Rectal smooth muscle tissue (tissue), 1 donor: ENCODE measurements around the gene HIGD1A.
A peak's percentile ranks its signal among the peaks of the same experiment; 100 is the strongest.

ENCODE experiments used
- H3K27ac ChIP-seq: one replicate; pipeline ENCODE4 v1.7.0; 2013; ENCODE audit warnings: low read depth, low read length, inconsistent platforms
- H3K27me3 ChIP-seq: one replicate; pipeline ENCODE4 v1.7.0; 2013; ENCODE audit warnings: low read length; ENCODE audit not compliant: control insufficient read depth, insufficient read depth
- H3K36me3 ChIP-seq: one replicate; pipeline ENCODE4 v1.7.0; 2013; ENCODE audit warnings: low read length; ENCODE audit not compliant: control insufficient read depth, insufficient read depth
- H3K4me1 ChIP-seq: one replicate; pipeline ENCODE4 v1.7.0; 2013; ENCODE audit warnings: low read length; ENCODE audit not compliant: control insufficient read depth, insufficient read depth
- H3K4me3 ChIP-seq: one replicate; pipeline ENCODE4 v1.7.0; 2013; ENCODE audit warnings: low read length
- H3K9ac ChIP-seq: one replicate; pipeline ENCODE4 v1.7.0; 2013; ENCODE audit warnings: low read length

The HIGD1A gene

GRCh38 chr3:42804831-42805132 lies 492 bp upstream of the HIGD1A start:
- H3K4me3 ChIP-seq: peak overlapping the region; percentile 95
- H3K4me1 ChIP-seq: peaks cover 16% of the 10 kb centered on the region
- no peaks in the 10 kb centered on the region for H3K27me3 ChIP-seq
- H3K27ac ChIP-seq: peak overlapping the region; percentile 96
- no peaks in the 10 kb centered on the region for H3K36me3 ChIP-seq
- H3K9ac ChIP-seq: peak overlapping the region; percentile 98

GRCh38 chr3:42803414-42804105 lies 730 bp downstream of the HIGD1A start:
- Histone ChIP-seq H3K36me3 (no peaks in the 10 kb centered on the region), H3K27me3 (no peaks in the 10 kb centered on the region), H3K4me1 (peaks cover 16% of the 10 kb centered on the region), H3K9ac (peak overlapping the region; percentile 97), H3K27ac (peak overlapping the region; percentile 96), H3K4me3 (peak overlapping the region; percentile 95)

DNA sequence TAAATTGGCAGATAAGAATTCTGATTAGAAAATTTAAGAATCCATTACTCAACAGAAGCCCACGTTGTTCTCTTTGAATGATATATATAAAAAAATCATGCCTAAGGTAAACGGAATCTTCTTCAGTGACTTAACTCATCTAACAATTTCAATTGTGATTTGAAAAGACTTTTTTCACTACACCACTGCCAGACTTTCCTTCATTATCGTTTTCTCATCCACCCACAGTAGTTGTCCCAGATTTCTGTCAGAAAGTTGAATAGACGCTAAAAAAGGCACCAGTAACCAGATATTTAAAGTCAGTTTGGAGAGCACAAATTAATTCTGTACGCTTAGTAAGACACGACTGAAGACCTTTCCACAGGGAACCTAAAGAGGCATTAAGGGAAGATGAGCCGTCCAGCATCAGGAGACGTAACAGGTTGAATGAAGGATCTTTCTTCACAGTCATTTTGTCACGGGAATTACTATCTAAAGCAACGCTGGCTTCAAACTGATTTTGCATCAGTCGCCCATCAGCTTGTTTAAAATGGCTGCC lies 1.3 kb downstream of the HIGD1A start:
- H3K4me3 ChIP-seq: peak overlapping the region; percentile 95
- H3K27ac ChIP-seq: peak overlapping the region; percentile 96
- no peaks in the 10 kb centered on the region for H3K36me3 ChIP-seq
- H3K9ac ChIP-seq: no peak overlapping the region
- peaks cover 16% of the 10 kb centered on the region for H3K4me1 ChIP-seq
- no peaks in the 10 kb centered on the region for H3K27me3 ChIP-seq

GRCh38 chr3:42801784-42802183 lies 2.5 kb downstream of the HIGD1A start:
- no peak overlapping the region for H3K27ac ChIP-seq
- no peaks in the 10 kb centered on the region for H3K27me3 ChIP-seq
- no peaks in the 10 kb centered on the region for H3K36me3 ChIP-seq
- H3K9ac ChIP-seq: peak overlapping the region; percentile 10
- peaks cover 16% of the 10 kb centered on the region for H3K4me1 ChIP-seq
- peak overlapping the region; percentile 14 for H3K4me3 ChIP-seq

DNA sequence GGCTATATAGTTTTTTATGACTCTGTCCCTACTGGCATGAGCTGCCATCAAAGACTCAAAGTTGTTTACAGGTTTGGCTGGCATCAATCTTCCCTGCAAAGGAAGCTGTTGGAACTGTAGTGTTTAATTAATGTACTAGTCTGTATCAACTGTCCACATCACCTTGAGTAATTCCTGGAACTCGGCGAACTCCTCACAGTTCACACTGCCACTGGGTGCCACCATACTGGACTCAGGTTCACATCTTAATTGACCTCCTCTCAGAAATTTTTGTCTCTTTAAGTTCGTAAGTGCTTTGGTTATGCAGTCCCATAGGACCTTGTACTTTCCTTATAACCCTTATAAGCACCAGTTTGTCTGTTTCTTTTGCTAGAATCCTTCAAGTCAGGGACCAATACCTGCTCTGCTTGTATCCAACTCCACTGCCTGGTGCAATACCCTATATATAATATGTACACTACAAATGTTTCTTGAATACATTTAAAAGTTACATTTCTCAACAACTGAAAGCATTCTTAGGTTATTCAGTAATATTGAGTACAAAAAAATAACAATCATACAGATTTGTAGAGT lies 3.2 kb downstream of the HIGD1A start:
- Histone ChIP-seq H3K4me1 (peaks cover 16% of the 10 kb centered on the region), H3K27ac (no peak overlapping the region), H3K27me3 (no peaks in the 10 kb centered on the region), H3K9ac (no peak overlapping the region), H3K4me3 (no peak overlapping the region), H3K36me3 (no peaks in the 10 kb centered on the region)

DNA sequence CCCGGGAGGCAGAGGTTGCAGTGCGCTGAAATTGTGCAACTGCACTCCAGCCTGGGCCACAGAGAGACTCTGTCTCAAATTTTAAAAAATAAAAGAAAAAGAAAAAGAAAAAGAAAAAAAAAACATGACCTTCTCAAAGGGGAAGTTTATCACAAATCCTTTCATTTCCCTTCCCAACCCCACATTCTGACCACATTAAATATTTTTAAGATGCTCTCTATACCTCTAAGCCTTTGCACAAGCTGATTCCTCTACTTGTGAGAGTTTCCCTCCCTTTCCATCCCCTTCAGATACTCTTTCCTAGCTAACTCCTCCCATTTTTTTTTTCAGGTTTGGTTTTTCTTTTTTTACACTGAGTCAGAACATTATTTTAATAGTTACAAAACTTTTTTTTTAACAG lies 4.0 kb downstream of the HIGD1A start:
- peaks cover 16% of the 10 kb centered on the region for H3K4me1 ChIP-seq
- no peak overlapping the region for H3K9ac ChIP-seq
- no peak overlapping the region for H3K27ac ChIP-seq
- H3K4me3 ChIP-seq: no peak overlapping the region
- H3K27me3 ChIP-seq: no peaks in the 10 kb centered on the region
- H3K36me3 ChIP-seq: no peaks in the 10 kb centered on the region

DNA sequence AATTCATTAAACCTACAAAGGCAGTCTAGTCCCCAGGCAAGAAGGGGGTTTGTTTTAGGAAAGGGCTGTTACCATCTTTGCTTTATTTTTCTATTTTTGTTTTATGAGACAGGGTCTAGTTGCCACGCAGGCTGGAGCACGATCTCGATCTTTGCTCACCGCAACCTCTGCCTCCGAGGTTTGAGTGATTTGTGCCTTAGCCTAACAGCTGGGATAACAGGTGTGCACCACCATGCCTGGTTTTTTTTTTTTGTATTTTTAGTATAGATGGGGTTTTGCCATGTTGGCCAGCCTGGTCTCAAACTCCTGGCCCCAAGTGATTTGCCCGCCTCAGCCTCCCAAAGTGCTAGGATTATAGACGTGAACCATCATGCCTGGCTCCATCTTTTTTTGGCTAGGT lies 4.9 kb downstream of the HIGD1A start:
- Histone ChIP-seq H3K27ac (no peak overlapping the region), H3K27me3 (no peaks in the 10 kb centered on the region), H3K4me3 (no peak overlapping the region), H3K9ac (no peak overlapping the region), H3K4me1 (peaks cover 12% of the 10 kb centered on the region), H3K36me3 (no peaks in the 10 kb centered on the region)

DNA sequence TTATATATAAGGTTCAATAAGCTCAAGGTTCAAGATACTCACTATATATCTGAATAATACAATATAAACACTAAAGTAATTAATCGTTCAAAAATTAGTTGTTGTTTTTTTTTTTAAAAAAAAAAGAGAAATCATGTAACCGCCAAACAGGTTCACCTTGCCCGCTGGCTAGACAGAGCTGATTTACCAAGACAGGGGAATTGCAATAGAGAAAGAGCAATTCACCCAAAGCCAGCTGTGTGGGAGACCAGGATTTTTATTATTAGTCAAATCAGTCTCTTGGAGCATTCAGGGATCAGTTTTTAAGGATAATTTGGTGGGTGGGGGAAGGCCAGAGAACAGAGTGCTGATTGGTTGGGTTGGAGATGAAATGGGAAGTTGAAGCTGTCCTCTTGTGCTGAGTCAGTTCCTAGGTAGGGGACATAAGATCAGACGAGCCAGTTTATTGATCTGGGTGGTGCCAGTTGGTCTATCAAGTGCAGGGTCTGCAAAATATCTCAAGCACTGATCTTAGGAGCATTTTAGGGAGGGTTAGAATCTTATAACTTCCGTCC lies 7.9 kb downstream of the HIGD1A start:
- no peak overlapping the region for H3K4me3 ChIP-seq
- peaks cover 4% of the 10 kb centered on the region for H3K36me3 ChIP-seq
- no peak overlapping the region for H3K9ac ChIP-seq
- no peak overlapping the region for H3K27ac ChIP-seq
- no peaks in the 10 kb centered on the region for H3K27me3 ChIP-seq
- H3K4me1 ChIP-seq: peaks cover 2% of the 10 kb centered on the region

DNA sequence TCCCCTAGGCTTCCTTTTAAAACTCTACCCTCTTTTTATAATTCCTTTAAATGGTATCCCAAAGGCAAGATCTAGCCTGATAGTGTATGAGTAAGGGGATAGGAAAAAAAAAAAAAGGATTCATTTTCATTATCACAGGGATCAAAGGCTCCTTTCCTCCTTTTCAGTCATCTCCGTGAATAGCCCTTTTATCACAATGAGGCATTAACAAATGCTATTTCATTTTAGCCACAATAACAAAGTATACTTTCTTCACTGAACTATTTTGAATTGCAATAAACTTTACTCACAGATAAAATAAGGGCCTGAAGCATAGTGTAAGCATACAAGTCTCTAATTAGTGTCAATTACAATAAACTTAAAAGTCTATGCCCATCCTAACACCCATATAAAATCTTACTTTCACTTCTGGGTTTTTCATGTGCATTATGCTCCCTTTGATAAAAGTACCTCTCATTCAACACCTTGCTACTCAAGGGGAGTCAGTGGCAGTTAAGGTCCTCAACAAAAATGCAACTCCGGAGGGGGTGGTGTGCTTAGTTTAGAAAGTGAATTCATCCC lies 8.6 kb downstream of the HIGD1A start:
- Histone ChIP-seq H3K4me1 (peaks cover 2% of the 10 kb centered on the region), H3K9ac (no peak overlapping the region), H3K27ac (no peak overlapping the region), H3K4me3 (no peak overlapping the region), H3K36me3 (peaks cover 4% of the 10 kb centered on the region), H3K27me3 (no peaks in the 10 kb centered on the region)

- no peak overlapping the region for H3K27ac ChIP-seq
- H3K4me1 ChIP-seq: no peaks in the 10 kb centered on the region
- H3K4me3 ChIP-seq: no peak overlapping the region
- no peak overlapping the region for H3K9ac ChIP-seq
- H3K36me3 ChIP-seq: peaks cover 4% of the 10 kb centered on the region
- H3K27me3 ChIP-seq: no peaks in the 10 kb centered on the region
Observed at GRCh38 chr3:42790714-42791229, 13.5 kb downstream of the HIGD1A start.

DNA sequence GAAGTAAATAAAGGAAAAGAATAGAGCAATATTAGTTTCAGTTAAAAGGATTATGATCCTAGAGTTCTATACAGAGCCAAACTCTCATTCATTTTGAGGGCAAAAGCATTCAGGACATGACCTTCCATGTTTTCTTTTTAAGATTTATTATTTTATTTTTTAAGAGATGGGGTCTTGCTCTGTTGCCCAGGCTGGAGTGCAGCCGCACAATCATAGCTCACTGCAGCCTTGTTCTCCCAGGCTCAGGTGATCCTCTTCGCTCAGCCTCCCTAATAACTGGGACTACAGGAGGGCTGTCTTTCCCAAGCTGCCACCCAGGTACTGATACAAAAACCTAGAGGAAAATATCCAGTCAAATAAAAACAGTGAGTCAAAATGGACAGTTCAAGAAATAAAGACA lies 17.7 kb downstream of the HIGD1A start:
- no peak overlapping the region for H3K4me3 ChIP-seq
- no peaks in the 10 kb centered on the region for H3K4me1 ChIP-seq
- no peaks in the 10 kb centered on the region for H3K27me3 ChIP-seq
- H3K27ac ChIP-seq: no peak overlapping the region
- H3K36me3 ChIP-seq: no peaks in the 10 kb centered on the region
- H3K9ac ChIP-seq: no peak overlapping the region

DNA sequence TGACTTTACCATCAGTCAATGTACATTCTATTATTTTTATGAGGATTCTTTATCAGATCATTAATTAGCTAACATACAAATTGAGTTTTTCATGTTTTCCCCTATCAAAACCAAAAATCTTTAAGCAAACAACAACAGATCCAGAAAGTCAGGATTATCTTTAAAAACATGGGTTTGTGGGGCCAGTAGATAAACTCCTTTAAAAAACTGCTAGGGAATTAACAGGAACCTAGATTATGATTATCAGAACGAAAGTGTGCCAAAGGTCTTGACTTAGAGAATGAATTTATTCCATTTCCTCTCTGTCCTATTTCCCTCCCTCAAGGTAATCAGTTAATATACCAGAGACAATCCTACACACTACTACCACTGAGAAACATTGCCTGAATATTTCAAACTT lies 18.1 kb downstream of the HIGD1A start:
- Histone ChIP-seq H3K27me3 (no peaks in the 10 kb centered on the region), H3K27ac (no peak overlapping the region), H3K36me3 (no peaks in the 10 kb centered on the region), H3K4me1 (no peaks in the 10 kb centered on the region), H3K4me3 (no peak overlapping the region), H3K9ac (no peak overlapping the region)
